IMR-90 (cell line): Measurements from ENCODE around the gene AFAP1L2.

ENCODE experiments used
- BHLHE40 ChIP-seq: fragments of 150-350 bp; IDR thresholded peaks from 2 replicates; pipeline ENCODE4 v1.6.1; 2016; ENCODE audit warnings: mild to moderate bottlenecking, low read depth, low read length
- POLR2A ChIP-seq: IDR thresholded peaks from 2 replicates; pipeline ENCODE4 v1.6.1; 2012; ENCODE audit warnings: mild to moderate bottlenecking, low read depth, low read length
- TF ChIP-seq, protein P1 (sequence below): conservative IDR thresholded peaks from 2 replicates; pipeline ENCODE4 v1.5.1; 2012; ENCODE audit warnings: mild to moderate bottlenecking, low read depth, low read length, improper control_type of control experiment
- TF ChIP-seq, protein P2 (sequence below): fragments of 150-350 bp; IDR thresholded peaks from 2 replicates; pipeline ENCODE4 v1.6.1; 2016; ENCODE audit warnings: low read depth, mild to moderate bottlenecking, low read length, moderate library complexity, borderline replicate concordance

DNA sequence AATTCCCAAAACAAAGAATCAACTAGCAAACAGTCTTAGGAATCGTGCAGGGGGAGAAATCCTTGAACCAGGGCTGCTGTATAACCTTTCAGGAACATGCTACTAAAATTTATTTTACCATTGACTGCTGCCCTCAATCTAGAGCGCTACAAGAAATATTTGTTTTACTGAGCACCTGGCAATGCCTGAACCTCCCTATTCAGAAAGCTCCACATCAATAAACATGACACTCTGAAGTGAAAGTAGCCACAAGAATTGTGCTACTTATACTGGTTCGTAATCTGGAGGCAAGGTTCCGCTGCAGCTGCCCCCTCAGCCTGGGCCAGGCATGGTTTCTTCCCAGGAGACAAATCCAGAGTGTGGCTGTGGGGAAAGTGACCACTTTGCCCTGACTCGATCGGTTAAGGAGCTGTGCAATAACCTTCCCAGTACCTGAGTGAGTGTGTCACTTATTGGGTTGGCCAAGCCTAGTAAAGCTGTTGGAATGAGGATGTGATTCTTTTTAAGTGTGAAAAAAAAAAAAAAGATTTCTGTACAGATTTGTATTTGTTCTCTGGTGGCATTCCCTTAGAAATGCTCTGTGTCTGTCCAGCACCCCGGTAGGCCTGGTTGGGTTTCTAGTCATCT lies 157.5 kb downstream of the AFAP1L2 start:
- TF ChIP-seq, protein P1, sequence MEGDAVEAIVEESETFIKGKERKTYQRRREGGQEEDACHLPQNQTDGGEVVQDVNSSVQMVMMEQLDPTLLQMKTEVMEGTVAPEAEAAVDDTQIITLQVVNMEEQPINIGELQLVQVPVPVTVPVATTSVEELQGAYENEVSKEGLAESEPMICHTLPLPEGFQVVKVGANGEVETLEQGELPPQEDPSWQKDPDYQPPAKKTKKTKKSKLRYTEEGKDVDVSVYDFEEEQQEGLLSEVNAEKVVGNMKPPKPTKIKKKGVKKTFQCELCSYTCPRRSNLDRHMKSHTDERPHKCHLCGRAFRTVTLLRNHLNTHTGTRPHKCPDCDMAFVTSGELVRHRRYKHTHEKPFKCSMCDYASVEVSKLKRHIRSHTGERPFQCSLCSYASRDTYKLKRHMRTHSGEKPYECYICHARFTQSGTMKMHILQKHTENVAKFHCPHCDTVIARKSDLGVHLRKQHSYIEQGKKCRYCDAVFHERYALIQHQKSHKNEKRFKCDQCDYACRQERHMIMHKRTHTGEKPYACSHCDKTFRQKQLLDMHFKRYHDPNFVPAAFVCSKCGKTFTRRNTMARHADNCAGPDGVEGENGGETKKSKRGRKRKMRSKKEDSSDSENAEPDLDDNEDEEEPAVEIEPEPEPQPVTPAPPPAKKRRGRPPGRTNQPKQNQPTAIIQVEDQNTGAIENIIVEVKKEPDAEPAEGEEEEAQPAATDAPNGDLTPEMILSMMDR: no peak
- no peak for TF ChIP-seq POLR2A
- TF ChIP-seq, protein P2, sequence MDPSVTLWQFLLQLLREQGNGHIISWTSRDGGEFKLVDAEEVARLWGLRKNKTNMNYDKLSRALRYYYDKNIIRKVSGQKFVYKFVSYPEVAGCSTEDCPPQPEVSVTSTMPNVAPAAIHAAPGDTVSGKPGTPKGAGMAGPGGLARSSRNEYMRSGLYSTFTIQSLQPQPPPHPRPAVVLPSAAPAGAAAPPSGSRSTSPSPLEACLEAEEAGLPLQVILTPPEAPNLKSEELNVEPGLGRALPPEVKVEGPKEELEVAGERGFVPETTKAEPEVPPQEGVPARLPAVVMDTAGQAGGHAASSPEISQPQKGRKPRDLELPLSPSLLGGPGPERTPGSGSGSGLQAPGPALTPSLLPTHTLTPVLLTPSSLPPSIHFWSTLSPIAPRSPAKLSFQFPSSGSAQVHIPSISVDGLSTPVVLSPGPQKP: no peak
- no peak for TF ChIP-seq BHLHE40
